ENCODE results near the gene PLCG1. TPM values are rescaled to one million over a fixed set of nuclear protein-coding genes. Genes with fewer than 3 reads are reported as not detected.
"Not testable (repeated sequence)": the region's sequence is repeated elsewhere in the genome, so short reads cannot be mapped to it uniquely, and the experiment has no call there.

The PLCG1 gene
- total RNA-seq, 4 donors from 2014 or later = 82.7 to 377 (median 155) TPM

DNA sequence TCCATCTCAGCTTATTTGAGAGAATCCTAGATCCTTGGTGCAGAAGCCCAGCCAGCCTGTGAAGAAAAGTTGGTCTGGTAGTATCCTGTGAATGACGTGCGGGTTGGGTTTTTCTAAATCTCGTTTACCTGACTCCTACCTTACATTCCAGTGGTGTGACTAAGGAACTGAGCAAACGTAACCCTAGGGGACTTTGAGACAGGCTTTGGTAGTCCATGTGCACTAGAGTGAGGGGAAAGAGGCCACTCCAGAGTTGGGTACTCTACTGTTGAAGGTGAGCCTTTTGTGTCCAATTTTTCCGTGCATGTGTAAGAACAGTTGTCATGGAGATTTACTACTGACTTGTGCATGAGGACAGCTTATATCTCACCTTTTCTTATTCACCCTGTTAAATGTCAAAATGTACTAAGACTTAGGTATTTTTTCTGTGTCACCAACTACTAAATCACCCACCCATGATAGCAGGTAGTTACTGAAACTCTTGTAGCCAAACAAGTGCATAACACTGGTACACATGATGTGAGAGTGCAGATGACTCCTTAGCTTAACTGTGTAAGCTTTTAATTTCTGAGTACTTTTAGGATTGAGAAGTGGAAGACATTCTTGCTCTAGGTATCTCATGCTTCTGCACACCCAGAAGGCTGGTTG, 26.3 kb upstream of the PLCG1 start:
- Histone ChIP-seq H3K9me3 (no peaks in the 10 kb centered on the region), H3K36me3 (peaks cover 0 to 61% (median 21%) of the 10 kb centered on the region in 4 donors), H3K4me3 (no peak overlapping the region), H3K27me3 (no peaks in the 10 kb centered on the region), H3K27ac (no peak overlapping the region), H3K4me1 (no peaks in the 10 kb centered on the region)
- intact Hi-C loops (cut with DNase I; ENCODE audit: low total_unique reads) = no loop called here
- in situ Hi-C loops (cut with MboI; ENCODE audit: low pct_ligation_motif_present in 1 of 4, low pct_unique_long_range_greater_than_20kb in 1 of 4, low sequenced_read_pairs in 3 of 4) = loop anchor here in 1 of 4 donors (25.0 kb wide), 1 partner anchor 374 kb away; no protein-coding TSS in a partner anchor
- no peak for DNase-seq
- WGBS, 2 donors (ENCODE audit: low coverage in 1 of 2) = 93% methylated on average over 5 of the region's 5 CpGs; no CpG with 5 or more reads in 1 of the 2 donors
- TF ChIP-seq EP300 (IDR thresholded peaks at IDR 0.05; ENCODE audit: low read depth) = no peak
- TF ChIP-seq POLR2AphosphoS5 (IDR thresholded peaks at IDR 0.05) = no peak
- TF ChIP-seq POLR2A (IDR thresholded peaks at IDR 0.05) = no peak
- TF ChIP-seq, protein P1, sequence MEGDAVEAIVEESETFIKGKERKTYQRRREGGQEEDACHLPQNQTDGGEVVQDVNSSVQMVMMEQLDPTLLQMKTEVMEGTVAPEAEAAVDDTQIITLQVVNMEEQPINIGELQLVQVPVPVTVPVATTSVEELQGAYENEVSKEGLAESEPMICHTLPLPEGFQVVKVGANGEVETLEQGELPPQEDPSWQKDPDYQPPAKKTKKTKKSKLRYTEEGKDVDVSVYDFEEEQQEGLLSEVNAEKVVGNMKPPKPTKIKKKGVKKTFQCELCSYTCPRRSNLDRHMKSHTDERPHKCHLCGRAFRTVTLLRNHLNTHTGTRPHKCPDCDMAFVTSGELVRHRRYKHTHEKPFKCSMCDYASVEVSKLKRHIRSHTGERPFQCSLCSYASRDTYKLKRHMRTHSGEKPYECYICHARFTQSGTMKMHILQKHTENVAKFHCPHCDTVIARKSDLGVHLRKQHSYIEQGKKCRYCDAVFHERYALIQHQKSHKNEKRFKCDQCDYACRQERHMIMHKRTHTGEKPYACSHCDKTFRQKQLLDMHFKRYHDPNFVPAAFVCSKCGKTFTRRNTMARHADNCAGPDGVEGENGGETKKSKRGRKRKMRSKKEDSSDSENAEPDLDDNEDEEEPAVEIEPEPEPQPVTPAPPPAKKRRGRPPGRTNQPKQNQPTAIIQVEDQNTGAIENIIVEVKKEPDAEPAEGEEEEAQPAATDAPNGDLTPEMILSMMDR (IDR thresholded peaks at IDR 0.05) = no peak

DNA sequence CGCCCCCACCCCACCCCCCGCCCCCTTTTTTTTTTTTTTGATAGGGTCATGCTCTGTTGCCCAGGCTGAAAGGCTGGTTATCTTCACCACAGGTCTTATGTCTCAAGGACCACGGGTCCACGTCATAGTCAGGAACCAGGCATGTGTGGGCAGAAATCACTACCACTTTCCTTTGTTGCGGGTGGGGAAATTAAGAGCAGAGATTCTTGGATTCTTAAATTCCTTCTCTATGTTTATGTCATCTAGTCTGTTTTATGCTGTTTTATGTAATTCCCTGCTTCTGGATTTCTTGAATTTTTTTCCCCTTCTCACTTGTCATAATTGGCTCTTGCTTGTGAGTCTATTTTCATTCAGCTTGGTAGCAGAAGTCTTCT, 25.8 kb upstream of the PLCG1 start:
- intact Hi-C loops (cut with DNase I; ENCODE audit: low total_unique reads) = no loop called here

DNA sequence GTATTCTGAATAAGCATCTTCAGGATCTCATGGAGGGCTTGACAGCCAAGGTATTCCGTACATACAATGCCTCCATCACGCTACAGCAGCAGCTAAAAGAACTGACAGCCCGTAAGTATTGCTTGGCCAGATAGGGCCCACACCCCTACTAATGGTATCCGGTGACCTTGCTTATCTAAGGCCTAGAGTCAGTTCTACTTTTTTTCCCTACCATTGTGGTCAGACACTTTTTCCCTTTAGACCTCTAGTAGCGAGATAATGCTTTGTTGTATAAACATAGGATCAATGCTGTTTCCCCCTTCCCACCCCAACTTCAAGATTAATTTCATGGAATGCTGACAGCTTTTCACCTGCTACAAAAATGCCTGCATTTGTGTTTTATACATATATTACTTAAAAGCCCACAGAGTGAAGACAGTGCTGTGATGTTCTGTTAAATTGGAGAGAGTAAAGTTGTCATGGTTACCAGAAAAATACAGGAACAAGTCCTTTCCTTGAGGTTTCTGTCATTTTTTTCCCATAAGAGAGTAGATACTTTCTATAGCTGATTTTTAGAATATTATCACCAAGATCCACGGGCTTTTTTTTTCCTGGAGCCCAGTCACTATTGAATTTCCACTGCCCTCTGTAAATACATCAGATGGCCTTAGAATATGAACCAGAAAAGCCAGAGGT, 20.9 kb upstream of the PLCG1 start:
- in situ Hi-C loops (cut with MboI; ENCODE audit: low pct_ligation_motif_present in 1 of 4, low pct_unique_long_range_greater_than_20kb in 1 of 4, low sequenced_read_pairs in 3 of 4) (loop anchor here in 1 of 4 donors (25.0 kb wide), 1 partner anchor 379 kb away; no protein-coding TSS in a partner anchor), intact Hi-C loops (cut with DNase I; ENCODE audit: low total_unique reads) (no loop called here)
- Histone ChIP-seq H3K36me3 (peaks cover 0 to 76% (median 32%) of the 10 kb centered on the region in 4 donors), H3K4me3 (no peak overlapping the region), H3K27ac (no peak overlapping the region), H3K4me1 (no peaks in the 10 kb centered on the region), H3K27me3 (no peaks in the 10 kb centered on the region), H3K9me3 (no peaks in the 10 kb centered on the region)
- 78 to 91% methylated on average over 3 to 6 of the region's 6 CpGs for WGBS, 2 donors (ENCODE audit: low coverage in 1 of 2)
- TF ChIP-seq POLR2A (IDR thresholded peaks at IDR 0.05) (no peak), POLR2AphosphoS5 (IDR thresholded peaks at IDR 0.05) (no peak), EP300 (IDR thresholded peaks at IDR 0.05; ENCODE audit: low read depth) (no peak)
- TF ChIP-seq, protein P1 (IDR thresholded peaks at IDR 0.05) = no peak
- no peak for DNase-seq

More for the DNA sequence above, 25.8 kb upstream of the PLCG1 start:
- DNase-seq = no peak
- TF ChIP-seq POLR2AphosphoS5 (IDR thresholded peaks at IDR 0.05) = no peak
- TF ChIP-seq POLR2A (IDR thresholded peaks at IDR 0.05) = no peak
- TF ChIP-seq, protein P1 (IDR thresholded peaks at IDR 0.05) = no peak
- no peak for TF ChIP-seq EP300 (IDR thresholded peaks at IDR 0.05; ENCODE audit: low read depth)
- WGBS, 2 donors (ENCODE audit: low coverage in 1 of 2) = 89 to 100% methylated on average over 3 to 5 of the region's 5 CpGs
- in situ Hi-C loops (cut with MboI; ENCODE audit: low pct_ligation_motif_present in 1 of 4, low pct_unique_long_range_greater_than_20kb in 1 of 4, low sequenced_read_pairs in 3 of 4) = loop anchor here in 1 of 4 donors (25.0 kb wide), 1 partner anchor 374 kb away; no protein-coding TSS in a partner anchor
- Histone ChIP-seq H3K36me3 (peaks cover 0 to 66% (median 24%) of the 10 kb centered on the region in 4 donors), H3K9me3 (no peaks in the 10 kb centered on the region), H3K4me3 (no peak overlapping the region), H3K27ac (no peak overlapping the region), H3K27me3 (no peaks in the 10 kb centered on the region), H3K4me1 (no peaks in the 10 kb centered on the region)

DNA sequence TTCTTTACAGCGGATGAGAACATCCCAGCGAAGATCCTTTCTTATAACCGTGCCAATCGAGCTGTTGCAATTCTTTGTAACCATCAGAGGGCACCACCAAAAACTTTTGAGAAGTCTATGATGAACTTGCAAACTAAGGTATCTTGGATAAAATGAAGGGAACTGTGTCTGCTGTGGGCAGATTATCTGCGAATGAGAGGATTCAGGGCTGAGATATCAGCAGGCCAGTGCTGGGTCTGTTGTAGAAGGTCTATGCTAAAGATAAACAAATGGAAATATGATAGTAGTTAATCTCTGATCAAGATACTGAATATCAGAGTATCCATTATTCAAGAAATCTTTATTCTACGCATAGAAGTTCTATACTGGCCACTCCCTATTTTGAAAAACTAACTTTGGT, 19.2 kb upstream of the PLCG1 start:
- in situ Hi-C loops (cut with MboI; ENCODE audit: low pct_ligation_motif_present in 1 of 4, low pct_unique_long_range_greater_than_20kb in 1 of 4, low sequenced_read_pairs in 3 of 4) = loop anchor here in 1 of 4 donors (25.0 kb wide), 1 partner anchor 381 kb away; no protein-coding TSS in a partner anchor
- DNase-seq; H3K27me3 ChIP-seq; H3K4me3 ChIP-seq; intact Hi-C loops (cut with DNase I; ENCODE audit: low total_unique reads); H3K9me3 ChIP-seq; H3K4me1 ChIP-seq; H3K27ac ChIP-seq: not testable (repeated sequence)
- H3K36me3 ChIP-seq = peaks cover 0 to 83% (median 34%) of the 10 kb centered on the region in 4 donors
- WGBS, 2 donors (ENCODE audit: low coverage in 1 of 2) = 82 to 91% methylated on average over 6 of the region's 6 CpGs

All from transverse colon (tissue), 4 donors.